PC-3 (cell line): Measurements from ENCODE around the gene STRN3.

ENCODE experiments used
- CTCF ChIP-seq: fragments of 300-600 bp; sonication (generic); conservative IDR thresholded peaks from 2 replicates; pipeline ENCODE4 v1.5.1; 2017; ENCODE audit warnings: antibody characterized with exemption, low read depth, mild to moderate bottlenecking, low read length
- EZH2 ChIP-seq: fragments of 300-600 bp; sonication (generic); IDR thresholded peaks from one replicate; pipeline ENCODE4 v1.6.1; 2017; ENCODE audit warnings: antibody characterized with exemption, mild to moderate bottlenecking, low read length; ENCODE audit not compliant: unreplicated experiment

GRCh38 chr14:31075144-31075543 is 49.0 kb upstream of the STRN3 start:
- TF ChIP-seq CTCF (no peak), EZH2 (no peak)
